SH-SY5Y (cell line): Measurements from ENCODE around the gene DOCK9.

ENCODE experiments used
- GATA2 ChIP-seq: IDR thresholded peaks from 2 replicates; pipeline ENCODE4 v1.6.1; 2011; ENCODE audit warnings: mild to moderate bottlenecking, low read depth, low read length
- GATA3 ChIP-seq: IDR thresholded peaks from 2 replicates; pipeline ENCODE4 v1.6.1; 2011; ENCODE audit warnings: low read depth, mild to moderate bottlenecking, low read length, moderate library complexity

The DOCK9 gene

DNA sequence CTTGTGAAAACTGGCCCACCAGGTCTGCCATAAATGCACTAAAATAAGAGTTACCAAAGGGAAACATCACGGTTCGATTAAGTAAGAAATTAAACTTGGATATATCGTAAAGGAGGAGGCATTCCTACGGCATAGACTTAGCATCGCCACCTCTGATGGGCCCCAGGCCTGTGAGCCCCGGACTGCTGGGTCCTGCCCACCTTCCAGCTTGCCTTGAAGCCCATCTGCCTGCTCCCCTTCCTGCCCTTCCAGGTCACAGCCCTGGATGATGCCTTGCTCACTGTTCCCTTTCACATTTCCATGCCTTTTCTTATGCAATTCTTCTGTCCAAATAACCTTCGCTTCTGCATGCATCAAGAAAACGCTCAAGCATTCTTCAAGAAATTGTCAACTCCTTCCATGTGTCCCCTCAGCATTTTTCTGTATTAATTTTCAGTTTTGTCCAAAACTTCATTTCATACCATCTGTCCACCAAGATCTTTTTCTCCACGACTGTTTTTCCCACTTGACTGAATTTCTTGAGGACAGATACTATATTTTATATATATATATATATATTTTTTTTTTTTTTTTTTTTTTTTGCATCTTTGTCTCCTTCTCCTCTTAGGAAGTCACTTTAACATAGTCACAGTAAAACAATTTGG, 91.2 kb downstream of the DOCK9 start:
- no peak for TF ChIP-seq GATA2
- no peak for TF ChIP-seq GATA3

GRCh38 chr13:98885600-98885999, 92.3 kb downstream of the DOCK9 start:
- TF ChIP-seq GATA3 = no peak
- TF ChIP-seq GATA2 = no peak

GRCh38 chr13:98883998-98884397, 93.9 kb downstream of the DOCK9 start:
- TF ChIP-seq GATA3 = no peak
- TF ChIP-seq GATA2 = no peak

DNA sequence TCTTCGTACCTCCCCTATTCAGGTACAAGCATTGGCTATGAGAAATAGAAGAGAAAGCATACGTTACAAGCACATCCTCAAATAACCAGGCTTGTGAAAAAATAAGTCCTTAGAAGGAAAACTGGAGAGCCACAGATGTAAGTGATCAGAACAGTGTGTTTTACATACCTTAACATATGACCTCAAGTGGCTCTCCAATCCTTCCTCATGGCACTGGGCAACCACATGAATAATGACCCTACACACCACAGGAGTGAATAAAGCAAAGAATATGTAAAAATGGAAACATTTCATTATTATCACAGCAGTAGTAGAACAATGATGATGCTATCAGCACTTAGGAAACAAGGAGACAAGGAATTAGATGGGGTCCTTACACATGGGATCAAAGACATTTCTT, 96.5 kb downstream of the DOCK9 start:
- no peak for TF ChIP-seq GATA2
- no peak for TF ChIP-seq GATA3

DNA sequence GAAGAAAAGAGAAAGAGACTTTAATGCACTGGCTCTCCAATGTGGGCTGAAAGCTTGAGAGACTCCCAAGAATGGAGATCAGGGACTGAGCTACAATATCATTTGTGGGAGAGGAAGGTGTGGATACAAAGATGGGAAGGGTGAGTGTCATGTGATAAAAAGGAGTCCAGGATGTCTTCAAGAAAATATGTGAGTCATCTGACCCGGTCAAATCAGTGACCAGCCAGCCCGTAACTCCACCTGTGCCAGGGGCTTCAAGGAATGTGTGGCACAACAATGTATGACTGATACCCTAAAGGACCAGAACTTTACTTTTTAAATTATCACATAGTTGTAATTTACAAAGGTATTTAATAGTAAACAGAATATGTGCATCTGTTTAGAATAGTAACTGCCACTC, 97.2 kb downstream of the DOCK9 start:
- TF ChIP-seq GATA2 (no peak), GATA3 (no peak)

DNA sequence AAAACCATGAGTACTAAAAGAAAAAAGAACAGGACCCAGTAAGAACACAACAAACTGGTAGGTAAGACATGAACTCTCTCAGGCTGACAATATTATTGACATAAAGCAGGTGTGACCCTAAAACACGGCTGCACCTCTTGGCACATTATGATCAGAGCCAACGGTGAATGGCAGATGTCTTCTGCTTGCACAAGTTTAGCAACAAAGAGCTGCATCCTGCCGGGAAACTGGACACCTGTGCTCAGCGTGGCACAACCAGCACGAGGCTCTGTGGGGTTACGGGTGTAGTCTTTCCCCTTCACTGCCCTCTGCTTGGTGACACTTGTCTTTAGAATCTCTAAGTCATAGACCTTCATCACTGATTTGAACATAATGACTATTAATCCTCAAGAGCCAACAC, 97.9 kb downstream of the DOCK9 start:
- TF ChIP-seq GATA3 (no peak), GATA2 (no peak)

DNA sequence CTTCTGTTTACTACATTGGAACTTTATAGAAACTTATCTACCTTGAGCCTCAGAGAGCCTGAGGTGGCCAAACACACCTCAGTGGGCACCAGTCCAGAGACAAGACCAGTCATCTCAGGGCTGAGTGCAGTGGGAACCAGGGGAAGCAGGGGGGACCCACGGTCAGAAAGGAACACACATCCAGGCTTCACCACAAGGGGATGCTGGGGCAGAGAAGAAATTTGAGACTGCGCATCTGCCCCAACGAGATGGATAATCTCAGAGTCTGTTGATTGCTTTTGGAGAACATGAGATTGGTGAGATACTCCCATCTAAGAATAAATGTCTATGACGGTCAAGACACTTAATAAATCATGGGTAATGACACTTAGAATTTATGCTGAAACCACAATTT, 98.7 kb downstream of the DOCK9 start:
- TF ChIP-seq GATA3 = no peak
- TF ChIP-seq GATA2 = no peak

- TF ChIP-seq GATA2 = no peak
These were observed 99.3 kb downstream of the DOCK9 start for GRCh38 chr13:98878486-98879126.

- TF ChIP-seq GATA3 (no peak), GATA2 (no peak)
These were observed 99.9 kb downstream of the DOCK9 start for GRCh38 chr13:98877936-98878335.

DNA sequence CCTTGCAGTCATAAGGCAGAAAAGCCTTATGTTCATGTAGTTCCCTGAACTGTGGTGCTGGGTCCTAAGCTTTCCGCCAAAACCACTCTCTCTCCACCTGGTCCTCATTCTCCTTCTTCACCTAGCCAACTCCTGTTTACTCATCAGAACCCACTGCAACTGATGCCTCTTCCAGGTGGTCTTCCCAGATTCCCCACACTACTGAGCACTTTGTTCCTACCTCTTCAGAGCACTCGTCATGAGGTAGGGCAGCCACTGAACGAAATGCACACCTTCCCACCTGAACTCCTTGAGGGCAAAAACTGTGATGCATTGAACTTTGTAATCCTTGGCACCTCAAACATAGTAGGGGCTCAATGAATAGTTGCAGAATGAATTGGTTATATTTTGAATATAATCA, 100.4 kb downstream of the DOCK9 start:
- TF ChIP-seq GATA2 = no peak
- TF ChIP-seq GATA3 = no peak

DNA sequence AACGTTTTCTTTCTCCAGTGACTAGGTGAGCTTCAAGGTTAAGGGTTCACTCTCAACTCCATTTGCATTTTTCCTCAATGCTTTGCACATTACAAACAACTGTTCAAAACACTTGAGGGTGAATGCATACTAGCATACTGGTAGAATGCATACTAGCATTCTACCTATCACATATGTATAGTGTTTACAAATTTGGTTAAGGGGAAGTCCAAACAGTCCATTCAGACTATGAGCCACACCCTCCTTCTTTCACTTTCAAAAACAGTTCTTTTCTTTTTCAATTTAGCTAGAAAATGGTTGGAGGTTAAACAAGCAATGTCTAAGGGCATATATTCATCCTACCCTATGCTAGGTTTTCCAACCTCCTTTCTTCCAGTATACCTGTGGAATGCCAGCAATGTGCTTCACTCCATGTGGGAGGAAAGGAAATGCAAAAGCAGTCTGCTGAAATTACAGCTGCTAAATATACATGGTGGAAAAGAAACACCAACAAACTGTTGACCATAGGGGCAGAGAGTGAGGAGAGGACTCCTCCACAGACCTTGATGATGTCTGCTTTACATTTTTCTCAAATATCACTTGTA, 102.6 kb downstream of the DOCK9 start:
- TF ChIP-seq GATA2 (no peak), GATA3 (no peak)

GRCh38 chr13:98874029-98874397, 103.9 kb downstream of the DOCK9 start:
- no peak for TF ChIP-seq GATA2
- no peak for TF ChIP-seq GATA3

DNA sequence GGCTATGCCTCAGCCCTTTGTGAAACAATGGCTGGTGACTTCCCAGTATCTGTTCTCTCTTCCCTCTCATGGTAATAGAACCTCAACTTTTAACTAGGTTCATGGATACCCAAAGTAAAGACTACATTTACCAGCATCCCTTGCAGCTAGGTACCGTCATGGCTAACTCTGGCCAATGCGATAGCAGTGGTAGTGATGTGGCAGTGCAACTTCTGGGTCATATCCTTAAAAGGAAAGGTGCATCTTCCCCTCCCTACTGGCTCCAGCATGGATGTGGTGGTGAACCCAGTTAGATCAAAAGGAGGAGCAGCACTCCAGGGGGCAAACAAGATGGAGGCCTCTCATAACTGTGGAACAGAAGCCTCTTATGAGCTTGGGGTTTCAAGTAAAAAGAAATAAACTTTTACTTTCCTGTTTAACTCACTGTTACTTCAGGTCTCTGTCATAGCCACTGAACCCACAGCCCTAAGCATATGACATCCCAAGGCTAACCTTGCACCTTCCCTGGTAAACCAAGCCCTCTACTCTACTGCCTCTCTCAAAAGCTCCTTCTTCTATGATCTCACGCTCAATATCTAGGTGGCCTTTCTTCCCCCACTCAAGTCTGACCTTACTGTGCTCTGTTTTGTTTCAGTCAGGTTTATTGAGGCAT, 104.4 kb downstream of the DOCK9 start:
- no peak for TF ChIP-seq GATA3
- TF ChIP-seq GATA2 = no peak

DNA sequence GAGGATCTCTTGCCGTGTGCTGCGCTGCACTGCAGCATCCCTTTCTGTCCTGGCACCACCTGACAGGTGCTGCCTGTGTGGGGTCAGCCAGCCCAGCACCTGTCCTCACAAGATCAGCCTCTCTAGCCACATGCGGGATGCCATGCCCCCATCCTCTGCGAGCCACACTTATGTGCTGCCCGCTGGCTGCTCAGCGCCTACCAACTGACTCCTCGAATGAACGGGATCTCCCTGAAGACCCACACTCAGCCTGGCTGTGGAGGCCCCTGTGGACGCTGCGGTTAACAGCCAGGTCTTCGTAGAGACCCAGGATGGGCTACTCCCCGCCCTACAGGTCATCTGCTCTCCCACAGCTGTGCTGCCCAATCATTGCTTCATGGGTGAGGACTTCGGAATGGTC, 106.1 kb downstream of the DOCK9 start:
- TF ChIP-seq GATA2 = no peak
- TF ChIP-seq GATA3 = no peak

DNA sequence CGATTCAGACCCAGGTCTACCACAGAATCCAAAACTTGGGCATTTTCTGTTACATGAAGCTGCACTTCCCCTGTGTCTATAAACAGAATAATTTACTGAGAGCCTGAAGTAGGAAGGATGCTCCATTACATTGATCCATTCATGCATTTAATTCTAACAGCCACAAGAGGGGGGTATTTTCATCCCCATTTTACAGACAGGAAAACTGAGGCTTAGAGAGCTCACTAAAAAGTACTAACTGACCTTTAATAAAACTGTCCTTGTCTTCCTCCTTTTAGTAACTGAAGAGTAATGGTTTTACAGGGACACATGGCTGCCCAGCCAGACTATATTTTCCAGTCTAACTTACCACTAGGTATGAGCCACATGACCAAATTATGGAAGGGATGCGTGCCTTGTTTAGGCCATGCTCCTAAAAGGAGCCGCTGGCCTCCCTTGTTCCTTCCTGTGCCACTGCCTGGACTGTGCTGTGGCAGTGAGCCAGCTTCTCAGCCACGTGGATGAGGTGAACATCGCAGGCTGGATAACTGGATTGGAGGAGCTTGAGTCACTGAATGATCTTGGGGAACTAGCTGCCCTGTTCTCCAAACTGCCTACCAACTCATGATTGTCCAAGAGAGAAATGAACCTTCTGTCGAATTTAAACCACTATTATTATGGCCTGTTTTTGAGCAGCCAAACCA, 108.3 kb downstream of the DOCK9 start:
- TF ChIP-seq GATA3 (no peak), GATA2 (no peak)
